ENCODE results near the gene ETFA. TPM values are rescaled to one million over a fixed set of nuclear protein-coding genes. Genes with fewer than 3 reads are reported as not detected.

Gene ETFA
- total RNA-seq, 4 donors from 2014 or later: 65.8 to 195 (median 159) TPM

DNA sequence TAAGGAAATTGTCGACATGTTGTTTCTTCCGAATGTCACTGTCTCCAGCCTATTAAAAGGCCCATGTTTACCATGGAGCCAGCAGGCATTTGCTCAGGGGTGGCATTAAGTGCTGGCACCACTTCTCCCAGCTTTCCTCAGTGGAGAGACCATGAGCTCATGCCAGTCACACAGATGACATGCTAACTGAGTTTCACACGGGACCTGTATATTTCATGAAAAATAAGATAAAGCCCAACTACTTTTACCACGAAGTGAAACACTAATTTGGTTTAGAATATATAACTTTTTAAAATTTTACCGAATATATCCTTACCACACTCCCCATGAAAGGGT lies 93.4 kb downstream of the ETFA start:
- no peak for TF ChIP-seq EP300 (IDR thresholded peaks at IDR 0.05; ENCODE audit: low read depth)
- no peak for TF ChIP-seq CTCF (IDR thresholded peaks at IDR 0.05)
- TF ChIP-seq POLR2A (IDR thresholded peaks at IDR 0.05): no peak
- no peak for TF ChIP-seq POLR2AphosphoS5 (IDR thresholded peaks at IDR 0.05)
- 91 to 96% methylated on average over 3 to 5 of the region's 5 CpGs for WGBS, 2 donors (ENCODE audit: low coverage in 1 of 2)

DNA sequence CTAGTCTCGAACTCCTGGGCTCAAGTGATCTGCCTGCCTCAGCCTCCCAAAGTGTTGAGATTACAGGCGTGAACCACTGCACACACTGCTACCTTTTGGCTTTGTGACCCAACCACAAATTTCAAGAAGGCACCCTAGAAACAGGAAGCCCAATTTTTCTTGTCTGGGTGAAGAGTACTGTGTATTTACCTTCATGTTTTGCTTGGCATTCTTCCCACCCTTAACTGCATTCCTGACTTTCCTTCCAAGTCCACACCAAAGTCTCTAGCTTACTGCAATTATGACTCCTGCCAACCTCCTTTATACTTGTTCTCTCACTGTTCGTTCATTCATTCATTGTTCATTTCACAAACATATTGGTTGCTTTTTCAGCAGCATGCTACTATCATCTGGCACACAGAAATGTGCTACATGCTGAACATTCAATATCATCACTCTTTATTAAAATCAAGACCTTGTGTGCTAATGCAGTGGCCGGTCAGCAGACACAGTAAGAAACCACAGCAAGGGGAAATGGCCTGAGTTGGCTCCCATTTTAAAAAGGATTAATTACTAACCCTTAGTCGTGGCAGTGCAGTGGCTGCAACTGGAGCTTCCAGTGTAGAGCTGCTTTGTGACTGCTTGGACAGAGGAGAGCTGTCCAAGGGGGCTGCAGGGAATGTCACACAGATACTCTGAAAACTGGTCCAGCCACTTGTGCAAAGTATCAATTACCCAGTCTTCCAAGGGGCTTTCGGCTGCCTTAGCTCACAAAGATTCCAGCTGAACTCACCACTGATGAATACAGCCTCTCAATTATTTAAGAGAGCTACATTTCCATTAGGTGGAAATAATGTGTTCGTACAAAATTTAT lies 94.0 kb downstream of the ETFA start:
- in situ Hi-C loops (cut with MboI; ENCODE audit: low pct_ligation_motif_present in 1 of 4, low pct_unique_long_range_greater_than_20kb in 1 of 4, low sequenced_read_pairs in 3 of 4): no loop called here
- Histone ChIP-seq H3K9me3 (no peaks in the 10 kb centered on the region), H3K4me1 (peaks cover 0 to 27% (median 4%) of the 10 kb centered on the region in 4 donors), H3K27me3 (no peaks in the 10 kb centered on the region), H3K36me3 (peaks cover 0 to 21% (median 7%) of the 10 kb centered on the region in 4 donors), H3K4me3 (no peak overlapping the region), H3K27ac (no peak overlapping the region)
- DNase-seq: no peak
- WGBS, 2 donors (ENCODE audit: low coverage in 1 of 2): 50 to 74% methylated on average over 2 to 7 of the region's 7 CpGs
- intact Hi-C loops (cut with DNase I; ENCODE audit: low total_unique reads): no loop called here
- TF ChIP-seq POLR2A (IDR thresholded peaks at IDR 0.05) (no peak), CTCF (IDR thresholded peaks at IDR 0.05) (no peak)

More for the DNA sequence above, 93.4 kb downstream of the ETFA start:
- H3K36me3 ChIP-seq: peaks cover 0 to 21% (median 7%) of the 10 kb centered on the region in 4 donors
- peaks cover 0 to 27% (median 4%) of the 10 kb centered on the region in 4 donors for H3K4me1 ChIP-seq
- H3K4me3 ChIP-seq: no peak overlapping the region
- in situ Hi-C loops (cut with MboI; ENCODE audit: low pct_ligation_motif_present in 1 of 4, low pct_unique_long_range_greater_than_20kb in 1 of 4, low sequenced_read_pairs in 3 of 4) (no loop called here), intact Hi-C loops (cut with DNase I; ENCODE audit: low total_unique reads) (no loop called here)
- H3K9me3 ChIP-seq: no peaks in the 10 kb centered on the region
- H3K27me3 ChIP-seq: no peaks in the 10 kb centered on the region
- no peak overlapping the region for H3K27ac ChIP-seq
- DNase-seq: no peak

DNA sequence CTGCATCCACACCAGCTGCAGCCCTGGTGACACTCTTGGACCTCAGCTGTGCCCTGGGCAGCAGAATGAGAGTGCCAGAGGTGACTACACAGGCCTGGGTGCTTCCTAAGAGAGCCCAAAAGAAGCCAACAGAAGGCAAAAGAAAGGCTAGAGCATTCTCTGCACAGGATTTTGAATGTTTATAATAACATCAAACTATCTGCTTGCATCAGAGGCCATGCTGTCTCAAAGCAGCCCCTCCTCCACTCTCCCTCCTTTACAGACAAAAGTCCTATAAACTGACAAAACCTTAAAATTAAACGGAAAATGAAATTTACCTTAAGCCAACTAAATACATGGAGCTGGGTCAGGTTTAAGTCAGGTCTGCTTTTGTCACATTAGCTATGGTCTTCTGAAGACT lies 95.6 kb downstream of the ETFA start:
- intact Hi-C loops (cut with DNase I; ENCODE audit: low total_unique reads) (no loop called here), in situ Hi-C loops (cut with MboI; ENCODE audit: low pct_ligation_motif_present in 1 of 4, low pct_unique_long_range_greater_than_20kb in 1 of 4, low sequenced_read_pairs in 3 of 4) (no loop called here)
- no peak for TF ChIP-seq POLR2AphosphoS5 (IDR thresholded peaks at IDR 0.05)
- no peak for TF ChIP-seq EP300 (IDR thresholded peaks at IDR 0.05; ENCODE audit: low read depth)
- no peak for TF ChIP-seq CTCF (IDR thresholded peaks at IDR 0.05)
- no peak for TF ChIP-seq POLR2A (IDR thresholded peaks at IDR 0.05)
- H3K27me3 ChIP-seq: no peaks in the 10 kb centered on the region
- peaks cover 0 to 16% (median 4%) of the 10 kb centered on the region in 4 donors for H3K4me1 ChIP-seq
- H3K4me3 ChIP-seq: no peak overlapping the region
- no peak overlapping the region for H3K27ac ChIP-seq
- H3K36me3 ChIP-seq: peaks cover 0 to 26% (median 13%) of the 10 kb centered on the region in 4 donors
- no peaks in the 10 kb centered on the region for H3K9me3 ChIP-seq
- no peak for DNase-seq
- WGBS, 2 donors (ENCODE audit: low coverage in 1 of 2): 75 to 91% methylated on average over 1 of the region's 1 CpG

DNA sequence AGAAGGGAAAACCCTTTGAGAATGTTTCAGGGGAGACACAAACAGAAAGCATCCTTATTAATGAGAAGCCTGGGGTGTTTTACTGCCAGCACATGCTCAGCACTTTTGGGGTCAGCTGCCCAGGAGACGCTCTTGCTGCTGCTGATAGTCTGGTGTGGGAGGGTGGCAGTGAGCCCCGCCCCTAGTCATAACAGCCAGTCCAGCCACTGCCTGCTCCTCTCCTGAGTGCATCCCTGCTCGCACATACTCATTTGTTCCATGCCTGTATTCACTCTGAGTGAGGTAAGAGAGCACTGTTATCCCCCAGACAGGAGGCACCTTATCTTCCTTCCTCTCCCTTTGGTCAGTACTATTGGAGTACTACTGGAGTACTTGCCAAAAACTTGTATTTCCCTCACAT lies 101.3 kb downstream of the ETFA start:
- H3K4me1 ChIP-seq: no peaks in the 10 kb centered on the region
- DNase-seq: no peak
- no peak overlapping the region for H3K4me3 ChIP-seq
- WGBS, 2 donors (ENCODE audit: low coverage in 1 of 2): 89% methylated on average over 3 of the region's 3 CpGs; no CpG with 5 or more reads in 1 of the 2 donors
- H3K36me3 ChIP-seq: peaks cover 0 to 26% (median 13%) of the 10 kb centered on the region in 4 donors
- H3K27ac ChIP-seq: no peak overlapping the region
- H3K9me3 ChIP-seq: no peaks in the 10 kb centered on the region
- intact Hi-C loops (cut with DNase I; ENCODE audit: low total_unique reads): no loop called here
- H3K27me3 ChIP-seq: no peaks in the 10 kb centered on the region
- in situ Hi-C loops (cut with MboI; ENCODE audit: low pct_ligation_motif_present in 1 of 4, low pct_unique_long_range_greater_than_20kb in 1 of 4, low sequenced_read_pairs in 3 of 4): no loop called here
- TF ChIP-seq POLR2A (IDR thresholded peaks at IDR 0.05): no peak
- TF ChIP-seq POLR2AphosphoS5 (IDR thresholded peaks at IDR 0.05): no peak
- no peak for TF ChIP-seq EP300 (IDR thresholded peaks at IDR 0.05; ENCODE audit: low read depth)
- TF ChIP-seq CTCF (IDR thresholded peaks at IDR 0.05): no peak
